Panc1 (cell line): ENCODE measurements around the gene SYNGR4.

Experiments used
- SIN3A ChIP-seq: IDR thresholded peaks from 2 replicates; pipeline ENCODE4 v1.6.1; 2012; ENCODE audit warnings: low read depth, mild to moderate bottlenecking, low read length, moderate library complexity, borderline replicate concordance; ENCODE audit not compliant: insufficient read depth
- TF ChIP-seq, protein P1 (sequence below): fragments of 450-650 bp; IDR thresholded peaks from 2 replicates; pipeline ENCODE4 v1.5.1; 2017; ENCODE audit warnings: mild to moderate bottlenecking

DNA sequence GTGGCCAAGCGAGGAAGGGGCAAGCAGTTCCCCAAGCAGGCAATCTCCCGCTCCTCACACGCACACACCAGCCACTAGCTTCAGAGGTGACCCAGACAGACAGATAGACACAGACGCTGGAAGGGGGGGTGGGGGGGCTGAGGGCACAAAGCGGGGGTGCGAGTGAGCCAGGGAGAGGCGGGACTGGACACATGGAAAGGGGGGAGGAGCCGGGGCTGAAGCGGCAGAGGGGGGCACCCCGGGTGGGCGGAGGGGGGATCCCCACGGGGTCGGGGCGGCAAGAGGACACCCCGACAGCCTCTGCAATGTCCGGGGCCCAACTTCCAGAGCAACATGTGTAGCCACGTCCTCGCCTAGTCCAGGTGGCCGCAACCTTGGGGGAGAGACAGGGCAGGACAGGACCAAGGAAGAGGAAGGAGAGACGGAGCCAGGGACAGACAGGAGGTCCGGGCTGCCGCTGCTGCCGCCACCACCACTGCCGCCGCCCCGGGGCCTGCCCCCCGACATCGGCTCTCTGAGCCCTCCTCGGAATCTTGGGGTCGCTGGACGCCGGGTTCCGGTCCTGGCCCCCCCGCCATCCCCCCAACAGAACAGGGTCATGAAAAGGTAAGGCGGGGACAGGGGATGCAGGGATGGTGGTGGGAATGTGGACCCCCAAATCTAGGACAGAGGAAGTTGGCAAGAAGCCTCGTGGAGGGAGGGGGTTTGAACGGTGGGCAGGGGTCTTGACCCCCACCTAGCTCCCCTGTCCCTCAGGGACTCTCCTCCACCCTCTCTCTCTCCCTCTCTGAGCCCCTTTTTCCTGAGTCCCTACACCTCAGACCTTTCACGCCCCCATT, 30.4 kb downstream of the SYNGR4 start:
- TF ChIP-seq, protein P1, sequence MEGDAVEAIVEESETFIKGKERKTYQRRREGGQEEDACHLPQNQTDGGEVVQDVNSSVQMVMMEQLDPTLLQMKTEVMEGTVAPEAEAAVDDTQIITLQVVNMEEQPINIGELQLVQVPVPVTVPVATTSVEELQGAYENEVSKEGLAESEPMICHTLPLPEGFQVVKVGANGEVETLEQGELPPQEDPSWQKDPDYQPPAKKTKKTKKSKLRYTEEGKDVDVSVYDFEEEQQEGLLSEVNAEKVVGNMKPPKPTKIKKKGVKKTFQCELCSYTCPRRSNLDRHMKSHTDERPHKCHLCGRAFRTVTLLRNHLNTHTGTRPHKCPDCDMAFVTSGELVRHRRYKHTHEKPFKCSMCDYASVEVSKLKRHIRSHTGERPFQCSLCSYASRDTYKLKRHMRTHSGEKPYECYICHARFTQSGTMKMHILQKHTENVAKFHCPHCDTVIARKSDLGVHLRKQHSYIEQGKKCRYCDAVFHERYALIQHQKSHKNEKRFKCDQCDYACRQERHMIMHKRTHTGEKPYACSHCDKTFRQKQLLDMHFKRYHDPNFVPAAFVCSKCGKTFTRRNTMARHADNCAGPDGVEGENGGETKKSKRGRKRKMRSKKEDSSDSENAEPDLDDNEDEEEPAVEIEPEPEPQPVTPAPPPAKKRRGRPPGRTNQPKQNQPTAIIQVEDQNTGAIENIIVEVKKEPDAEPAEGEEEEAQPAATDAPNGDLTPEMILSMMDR = no peak
- no peak for TF ChIP-seq SIN3A
